Stimulated activated CD4-positive, alpha-beta T cell treated with anti-CD3 and anti-CD28 coated beads, Interleukin-2, amount 100 ng/mL, for 24 hours (primary cell): ENCODE results near the gene ITIH5.

ENCODE experiments used
- DNase-seq, 2 donors: peaks; one replicate each; pipeline ENCODE4 v3.0.0-alpha.2; 2020

The ITIH5 gene

GRCh38 chr10:7625836-7626235, 40.9 kb downstream of the ITIH5 start:
- DNase-seq: no peak

- no peak for DNase-seq
These were observed 41.8 kb downstream of the ITIH5 start for GRCh38 chr10:7625009-7625408.

GRCh38 chr10:7622969-7623368, 43.8 kb downstream of the ITIH5 start:
- DNase-seq: no peak

- DNase-seq: no peak
These were observed 48.3 kb downstream of the ITIH5 start for GRCh38 chr10:7618461-7618860.

GRCh38 chr10:7611909-7612308, 54.9 kb downstream of the ITIH5 start:
- no peak for DNase-seq

GRCh38 chr10:7610651-7611389, 55.9 kb downstream of the ITIH5 start:
- DNase-seq: no peak

GRCh38 chr10:7610026-7610425, 56.7 kb downstream of the ITIH5 start:
- no peak for DNase-seq

GRCh38 chr10:7609556-7609955, 57.2 kb downstream of the ITIH5 start:
- DNase-seq: no peak

- no peak for DNase-seq
These were observed 58.8 kb downstream of the ITIH5 start for GRCh38 chr10:7608001-7608400.

- DNase-seq: no peak
These were observed 59.8 kb downstream of the ITIH5 start for GRCh38 chr10:7606951-7607404.

GRCh38 chr10:7605565-7606295, 61.0 kb downstream of the ITIH5 start:
- DNase-seq: no peak

GRCh38 chr10:7601023-7601656, 65.6 kb downstream of the ITIH5 start:
- no peak for DNase-seq

- DNase-seq: no peak
These were observed 68.0 kb downstream of the ITIH5 start for GRCh38 chr10:7598771-7599170.

GRCh38 chr10:7596356-7596755, 70.4 kb downstream of the ITIH5 start:
- no peak for DNase-seq

- no peak for DNase-seq
These were observed 72.9 kb downstream of the ITIH5 start for GRCh38 chr10:7593905-7594304.

GRCh38 chr10:7593063-7593462, 73.7 kb downstream of the ITIH5 start:
- no peak for DNase-seq

- DNase-seq: no peak
These were observed 74.1 kb downstream of the ITIH5 start for GRCh38 chr10:7592627-7593026.

GRCh38 chr10:7590271-7590670, 76.5 kb downstream of the ITIH5 start:
- no peak for DNase-seq

GRCh38 chr10:7589748-7590147, 77.0 kb downstream of the ITIH5 start:
- DNase-seq: no peak

- no peak for DNase-seq
These were observed 78.9 kb downstream of the ITIH5 start for GRCh38 chr10:7587865-7588188.

- DNase-seq: no peak
These were observed 79.5 kb downstream of the ITIH5 start for GRCh38 chr10:7587168-7587864.

- no peak for DNase-seq
These were observed 81.5 kb downstream of the ITIH5 start for GRCh38 chr10:7585228-7585627.

- DNase-seq: no peak
These were observed 83.1 kb downstream of the ITIH5 start for GRCh38 chr10:7583626-7584025.

- DNase-seq: no peak
These were observed 86.2 kb downstream of the ITIH5 start for GRCh38 chr10:7580520-7580919.
